GM18517 (cell line): ENCODE results near the gene ORC3.
A peak's percentile ranks its signal among the peaks of the same experiment; 100 is the strongest.

Source experiments
- ATAC-seq: cut with Tn5 transposase; IDR thresholded peaks from one replicate; pipeline ENCODE4 v1.9.1; 2021; ENCODE audit warnings: mild to moderate bottlenecking, moderate library complexity; ENCODE audit not compliant: unreplicated experiment

The ORC3 gene

GRCh38 chr6:87589693-87590416 is at the start of gene ORC3, which contains the start of gene RARS2:
Gene ORC3, plus strand, starts transcription at chr6:87590135. Its CDS starts 34 bp downstream, at chr6:87590169.
Gene RARS2, minus strand, starts transcription at chr6:87589987. Its CDS starts 30 bp downstream, at chr6:87589957.
- ATAC-seq = peak; percentile 99

GRCh38 chr6:87540539-87540938 is 49.4 kb upstream of the ORC3 start:
- ATAC-seq = no peak

- ATAC-seq = no peak
Observed at GRCh38 chr6:87541041-87541440, 48.9 kb upstream of the ORC3 start.

GRCh38 chr6:87541744-87542143 is 48.2 kb upstream of the ORC3 start:
- ATAC-seq = no peak

GRCh38 chr6:87543696-87544473 is 46.0 kb upstream of the ORC3 start:
- ATAC-seq = no peak

GRCh38 chr6:87544474-87544735 is 45.5 kb upstream of the ORC3 start:
- no peak for ATAC-seq

GRCh38 chr6:87551799-87552198 is 38.1 kb upstream of the ORC3 start:
- no peak for ATAC-seq

GRCh38 chr6:87553159-87553765 is 36.7 kb upstream of the ORC3 start:
- no peak for ATAC-seq

GRCh38 chr6:87555506-87555905 is 34.4 kb upstream of the ORC3 start:
- no peak for ATAC-seq

- ATAC-seq = no peak
Observed at GRCh38 chr6:87558446-87558845, 31.5 kb upstream of the ORC3 start.

- no peak for ATAC-seq
Observed at GRCh38 chr6:87561017-87561416, 28.9 kb upstream of the ORC3 start.

- no peak for ATAC-seq
Observed at GRCh38 chr6:87572021-87572420, 17.9 kb upstream of the ORC3 start.

- ATAC-seq = peak; percentile 53
Observed at GRCh38 chr6:87572883-87573282, 17.1 kb upstream of the ORC3 start.

- ATAC-seq = no peak
Observed at GRCh38 chr6:87573307-87574024, 16.5 kb upstream of the ORC3 start.

- no peak for ATAC-seq
Observed at GRCh38 chr6:87574237-87574804, 15.6 kb upstream of the ORC3 start.

- no peak for ATAC-seq
Observed at GRCh38 chr6:87575423-87575822, 14.5 kb upstream of the ORC3 start.

- ATAC-seq = no peak
Observed at GRCh38 chr6:87583822-87584221, 6.1 kb upstream of the ORC3 start.

- ATAC-seq = no peak
Observed at GRCh38 chr6:87586371-87587077, 3.4 kb upstream of the ORC3 start.

GRCh38 chr6:87588756-87589407 is 1.1 kb upstream of the ORC3 start:
- no peak for ATAC-seq

- ATAC-seq = no peak
Observed at GRCh38 chr6:87590417-87590880, 514 bp downstream of the ORC3 start.
